HepG2 (cell line): ENCODE measurements around the gene ADPRS. TPM values are rescaled to one million over a fixed set of nuclear protein-coding genes. Genes with fewer than 3 reads are reported as not detected.

Source experiments
- FOSL2 ChIP-seq: sonication (generic); formaldehyde crosslinking; IDR thresholded peaks from 2 replicates; pipeline ENCODE4 v1.4.0; 2020; ENCODE audit warnings: missing genetic modification reagents
- MIER2 ChIP-seq: IDR thresholded peaks from 2 replicates; pipeline ENCODE4 v1.6.1; 2016; ENCODE audit warnings: missing biosample characterization, missing genetic modification reagents
- MTA1 ChIP-seq: sonication (generic); formaldehyde crosslinking; IDR thresholded peaks from 2 replicates; pipeline ENCODE4 v1.4.0; 2020; ENCODE audit warnings: missing genetic modification reagents, mild to moderate bottlenecking, borderline replicate concordance
- NCOR1 ChIP-seq: fragments of 200-600 bp; sonication (generic); IDR thresholded peaks from 2 replicates; pipeline ENCODE4 v1.7.0; 2017; ENCODE audit warnings: antibody characterized with exemption, low read length, borderline replicate concordance
- NFIB ChIP-seq: sonication (generic); formaldehyde crosslinking; IDR thresholded peaks from 2 replicates; pipeline ENCODE4 v1.9.0; 2021; ENCODE audit warnings: missing genetic modification reagents, mild to moderate bottlenecking, borderline replicate concordance
- NFYC ChIP-seq: IDR thresholded peaks from 2 replicates; pipeline ENCODE4 v1.6.1; 2016; ENCODE audit warnings: missing genetic modification reagents, missing compliant biosample characterization
- POLR2A ChIP-seq, 2 experiments: IDR thresholded peaks; 2 replicates each; pipeline ENCODE4 v1.6.1; 2011; ENCODE audit warnings: low read depth in 2 of 2, low read length in 2 of 2, mild to moderate bottlenecking in 1 of 2, moderate library complexity in 1 of 2; ENCODE audit not compliant: insufficient read depth in 1 of 2
- REL ChIP-seq: sonication (generic); formaldehyde crosslinking; conservative IDR thresholded peaks from 2 replicates; pipeline ENCODE4 v1.8.0; 2022; ENCODE audit warnings: mild to moderate bottlenecking, missing genetic modification reagents, moderate library complexity
- ZFP36L1 ChIP-seq: sonication (generic); formaldehyde crosslinking; IDR thresholded peaks from 2 replicates; pipeline ENCODE4 v1.8.0; 2022; ENCODE audit warnings: mild to moderate bottlenecking, missing genetic modification reagents, moderate library complexity
- ZFP41 ChIP-seq: sonication (generic); formaldehyde crosslinking; IDR thresholded peaks from 2 replicates; pipeline ENCODE4 v1.4.0; 2020; ENCODE audit warnings: mild to moderate bottlenecking, missing genetic modification reagents, borderline replicate concordance
- ZFX ChIP-seq: sonication (generic); formaldehyde crosslinking; IDR thresholded peaks from 2 replicates; pipeline ENCODE4 v1.4.0; 2020; ENCODE audit warnings: mild to moderate bottlenecking, low read depth, missing genetic modification reagents, moderate library complexity
- ZNF143 ChIP-seq: sonication (generic); formaldehyde crosslinking; IDR thresholded peaks from 2 replicates; pipeline ENCODE4 v1.4.0; 2020; ENCODE audit warnings: missing genetic modification reagents
- ZNF207 ChIP-seq: fragments of 450-650 bp; IDR thresholded peaks from 2 replicates; pipeline ENCODE4 v1.6.1; 2016; ENCODE audit warnings: antibody characterized with exemption, borderline replicate concordance
- ZNF34 ChIP-seq: sonication (generic); formaldehyde crosslinking; IDR thresholded peaks from 2 replicates; pipeline ENCODE4 v1.4.0; 2020; ENCODE audit warnings: mild to moderate bottlenecking, missing genetic modification reagents, borderline replicate concordance
- ZNF781 ChIP-seq: sonication (generic); formaldehyde crosslinking; IDR thresholded peaks from 2 replicates; pipeline ENCODE4 v1.5.1; 2020; ENCODE audit warnings: borderline replicate concordance, mild to moderate bottlenecking, missing genetic modification reagents; ENCODE audit errors: not compliant biosample characterization
- ZSCAN29 ChIP-seq: sonication (generic); formaldehyde crosslinking; conservative IDR thresholded peaks from 2 replicates; pipeline ENCODE4 v1.4.0; 2020; ENCODE audit warnings: mild to moderate bottlenecking, missing genetic modification reagents
- polyA plus RNA-seq, 8 experiments: library from polyadenylated mRNA; depleted of rRNA in 3 of 8; stranded (reverse) in 7 of 8; unstranded in 1 of 8; fragments of >200 nt; fragmentation: Illumina TruSeq in 4 of 8; extraction: Trizol in 4 of 8; gene quantifications; 2 replicates each; pipeline versions ENCODE4 v1.2.1 to v1.2.3, GENCODE V29; 2011 to 2016; ENCODE audit warnings: low read depth in 4 of 8, missing spikeins in 1 of 8, mixed read lengths in 1 of 8; ENCODE audit not compliant: insufficient read depth in 1 of 8
- total RNA-seq, 5 experiments: library from RNA; depleted of rRNA; stranded (reverse); fragments of >200 nt; fragmentation: Illumina TruSeq; extraction: Trizol; gene quantifications; 2 replicates each; pipeline ENCODE4 v1.2.3, GENCODE V29; 2016; ENCODE audit warnings: low read depth in 1 of 5
- TF ChIP-seq, protein P1 (sequence below): sonication (generic); formaldehyde crosslinking; conservative IDR thresholded peaks from 2 replicates; pipeline ENCODE4 v1.4.0; 2020; ENCODE audit warnings: mild to moderate bottlenecking, missing genetic modification reagents, moderate library complexity
- TF ChIP-seq, protein P2 (sequence below): sonication (generic); formaldehyde crosslinking; IDR thresholded peaks from 2 replicates; pipeline ENCODE4 v1.8.0; 2022; ENCODE audit warnings: mild to moderate bottlenecking, missing genetic modification reagents; ENCODE audit not compliant: insufficient replicate concordance
- TF ChIP-seq, protein P3 (sequence below): sonication (generic); formaldehyde crosslinking; IDR thresholded peaks from 2 replicates; pipeline ENCODE4 v1.4.0; 2020; ENCODE audit warnings: missing genetic modification reagents
- TF ChIP-seq, protein P4 (sequence below): sonication (generic); formaldehyde crosslinking; IDR thresholded peaks from 2 replicates; pipeline ENCODE4 v1.8.0; 2022; ENCODE audit warnings: low read depth, missing genetic modification reagents

The ADPRS gene
- total and polyA plus RNA-seq, 2 of the 13 experiments (the other 11 are each of a cell fraction or from before 2014, with no cell fraction given): 30.6 to 36.4 TPM

DNA sequence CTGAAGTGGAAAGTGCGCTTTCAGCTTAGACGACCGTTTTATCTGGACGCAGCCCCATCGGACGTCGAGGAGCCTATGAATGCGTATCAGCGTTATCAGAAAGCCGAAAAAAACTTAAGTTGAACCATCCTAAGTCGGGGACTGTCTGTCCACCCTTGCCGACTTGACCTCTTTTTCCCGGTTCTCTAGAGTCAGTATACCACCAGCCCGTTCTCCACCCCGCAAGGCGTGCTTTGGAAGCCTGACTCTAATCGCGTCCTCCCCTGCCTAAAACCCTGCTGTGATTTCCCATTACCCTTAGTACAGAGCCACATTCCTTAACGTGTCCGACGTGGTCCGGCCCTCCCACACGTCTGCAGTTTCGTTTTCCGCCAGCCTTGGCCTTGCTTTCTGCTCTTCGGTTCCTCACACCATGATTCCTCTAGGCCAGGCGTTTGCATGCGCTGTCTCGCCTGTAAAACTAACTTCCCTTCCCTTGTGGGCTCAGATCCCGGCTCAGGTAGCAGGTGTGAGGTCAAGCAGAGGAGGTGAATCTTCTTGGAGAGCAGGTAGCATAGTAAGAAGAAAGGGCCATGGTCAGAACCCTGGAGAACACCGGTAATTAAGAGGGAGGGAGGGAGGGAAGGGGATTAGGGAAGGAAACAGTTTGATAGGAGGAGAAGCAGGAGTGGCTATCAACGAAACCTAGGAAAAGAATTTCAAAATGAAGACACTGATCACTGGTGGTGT is 865 bp downstream of the ADPRS start (continued):
- TF ChIP-seq, protein P1, sequence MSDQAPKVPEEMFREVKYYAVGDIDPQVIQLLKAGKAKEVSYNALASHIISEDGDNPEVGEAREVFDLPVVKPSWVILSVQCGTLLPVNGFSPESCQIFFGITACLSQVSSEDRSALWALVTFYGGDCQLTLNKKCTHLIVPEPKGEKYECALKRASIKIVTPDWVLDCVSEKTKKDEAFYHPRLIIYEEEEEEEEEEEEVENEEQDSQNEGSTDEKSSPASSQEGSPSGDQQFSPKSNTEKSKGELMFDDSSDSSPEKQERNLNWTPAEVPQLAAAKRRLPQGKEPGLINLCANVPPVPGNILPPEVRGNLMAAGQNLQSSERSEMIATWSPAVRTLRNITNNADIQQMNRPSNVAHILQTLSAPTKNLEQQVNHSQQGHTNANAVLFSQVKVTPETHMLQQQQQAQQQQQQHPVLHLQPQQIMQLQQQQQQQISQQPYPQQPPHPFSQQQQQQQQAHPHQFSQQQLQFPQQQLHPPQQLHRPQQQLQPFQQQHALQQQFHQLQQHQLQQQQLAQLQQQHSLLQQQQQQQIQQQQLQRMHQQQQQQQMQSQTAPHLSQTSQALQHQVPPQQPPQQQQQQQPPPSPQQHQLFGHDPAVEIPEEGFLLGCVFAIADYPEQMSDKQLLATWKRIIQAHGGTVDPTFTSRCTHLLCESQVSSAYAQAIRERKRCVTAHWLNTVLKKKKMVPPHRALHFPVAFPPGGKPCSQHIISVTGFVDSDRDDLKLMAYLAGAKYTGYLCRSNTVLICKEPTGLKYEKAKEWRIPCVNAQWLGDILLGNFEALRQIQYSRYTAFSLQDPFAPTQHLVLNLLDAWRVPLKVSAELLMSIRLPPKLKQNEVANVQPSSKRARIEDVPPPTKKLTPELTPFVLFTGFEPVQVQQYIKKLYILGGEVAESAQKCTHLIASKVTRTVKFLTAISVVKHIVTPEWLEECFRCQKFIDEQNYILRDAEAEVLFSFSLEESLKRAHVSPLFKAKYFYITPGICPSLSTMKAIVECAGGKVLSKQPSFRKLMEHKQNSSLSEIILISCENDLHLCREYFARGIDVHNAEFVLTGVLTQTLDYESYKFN (CRISPR knock-in tag): no peak
- no peak for TF ChIP-seq ZFP36L1 (CRISPR knock-in tag)
- TF ChIP-seq, protein P2, sequence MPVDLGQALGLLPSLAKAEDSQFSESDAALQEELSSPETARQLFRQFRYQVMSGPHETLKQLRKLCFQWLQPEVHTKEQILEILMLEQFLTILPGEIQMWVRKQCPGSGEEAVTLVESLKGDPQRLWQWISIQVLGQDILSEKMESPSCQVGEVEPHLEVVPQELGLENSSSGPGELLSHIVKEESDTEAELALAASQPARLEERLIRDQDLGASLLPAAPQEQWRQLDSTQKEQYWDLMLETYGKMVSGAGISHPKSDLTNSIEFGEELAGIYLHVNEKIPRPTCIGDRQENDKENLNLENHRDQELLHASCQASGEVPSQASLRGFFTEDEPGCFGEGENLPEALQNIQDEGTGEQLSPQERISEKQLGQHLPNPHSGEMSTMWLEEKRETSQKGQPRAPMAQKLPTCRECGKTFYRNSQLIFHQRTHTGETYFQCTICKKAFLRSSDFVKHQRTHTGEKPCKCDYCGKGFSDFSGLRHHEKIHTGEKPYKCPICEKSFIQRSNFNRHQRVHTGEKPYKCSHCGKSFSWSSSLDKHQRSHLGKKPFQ (CRISPR knock-in tag): peak; percentile 2
- TF ChIP-seq NCOR1: no peak
- TF ChIP-seq ZFP41 (CRISPR knock-in tag): no peak
- TF ChIP-seq, protein P3, sequence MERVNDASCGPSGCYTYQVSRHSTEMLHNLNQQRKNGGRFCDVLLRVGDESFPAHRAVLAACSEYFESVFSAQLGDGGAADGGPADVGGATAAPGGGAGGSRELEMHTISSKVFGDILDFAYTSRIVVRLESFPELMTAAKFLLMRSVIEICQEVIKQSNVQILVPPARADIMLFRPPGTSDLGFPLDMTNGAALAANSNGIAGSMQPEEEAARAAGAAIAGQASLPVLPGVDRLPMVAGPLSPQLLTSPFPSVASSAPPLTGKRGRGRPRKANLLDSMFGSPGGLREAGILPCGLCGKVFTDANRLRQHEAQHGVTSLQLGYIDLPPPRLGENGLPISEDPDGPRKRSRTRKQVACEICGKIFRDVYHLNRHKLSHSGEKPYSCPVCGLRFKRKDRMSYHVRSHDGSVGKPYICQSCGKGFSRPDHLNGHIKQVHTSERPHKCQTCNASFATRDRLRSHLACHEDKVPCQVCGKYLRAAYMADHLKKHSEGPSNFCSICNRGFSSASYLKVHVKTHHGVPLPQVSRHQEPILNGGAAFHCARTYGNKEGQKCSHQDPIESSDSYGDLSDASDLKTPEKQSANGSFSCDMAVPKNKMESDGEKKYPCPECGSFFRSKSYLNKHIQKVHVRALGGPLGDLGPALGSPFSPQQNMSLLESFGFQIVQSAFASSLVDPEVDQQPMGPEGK: no peak
- TF ChIP-seq, protein P4, sequence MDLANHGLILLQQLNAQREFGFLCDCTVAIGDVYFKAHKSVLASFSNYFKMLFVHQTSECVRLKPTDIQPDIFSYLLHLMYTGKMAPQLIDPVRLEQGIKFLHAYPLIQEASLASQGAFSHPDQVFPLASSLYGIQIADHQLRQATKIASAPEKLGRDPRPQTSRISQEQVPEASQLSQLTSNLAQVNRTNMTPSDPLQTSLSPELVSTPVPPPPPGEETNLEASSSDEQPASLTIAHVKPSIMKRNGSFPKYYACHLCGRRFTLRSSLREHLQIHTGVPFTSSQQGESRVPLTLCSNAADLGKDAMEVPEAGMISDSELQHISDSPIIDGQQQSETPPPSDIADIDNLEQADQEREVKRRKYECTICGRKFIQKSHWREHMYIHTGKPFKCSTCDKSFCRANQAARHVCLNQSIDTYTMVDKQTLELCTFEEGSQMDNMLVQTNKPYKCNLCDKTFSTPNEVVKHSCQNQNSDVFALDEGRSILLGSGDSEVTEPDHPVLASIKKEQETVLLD (CRISPR knock-in tag): no peak
- no peak for TF ChIP-seq ZFX (CRISPR knock-in tag)
- no peak for TF ChIP-seq ZSCAN29 (CRISPR knock-in tag)
- TF ChIP-seq NFYC (CRISPR knock-in tag): no peak
- TF ChIP-seq MTA1 (CRISPR knock-in tag): no peak
- TF ChIP-seq REL (CRISPR knock-in tag): no peak
- no peak for TF ChIP-seq ZNF34 (CRISPR knock-in tag)
- TF ChIP-seq NFIB: no peak
- TF ChIP-seq ZNF781 (CRISPR knock-in tag): peak; percentile 35
- no peak for TF ChIP-seq MIER2 (CRISPR knock-in tag)
- no peak for TF ChIP-seq ZNF143 (CRISPR knock-in tag)
- TF ChIP-seq FOSL2: no peak
- TF ChIP-seq ZNF207: no peak
- 0 out of 4 replicates have a peak, but pooled peaks of 1 of the 2 experiments have one; percentile 16 for TF ChIP-seq POLR2A (IDR thresholded peaks at IDR 0.05; ENCODE audit: insufficient read depth in 1 of 2, low read depth in 2 of 2, low read length in 2 of 2)
